Psoas muscle (tissue), 8 donors: ENCODE data around the gene KCNK1. TPM values are rescaled to one million over a fixed set of nuclear protein-coding genes. Genes with fewer than 3 reads are reported as not detected.

Experiments used
- ATAC-seq, 4 donors: fragments of 200-7000 bp; cut with Tn5 transposase; one replicate each; pipeline ENCODE4 v1.9.1; 2020; ENCODE audit warnings: moderate library complexity in 3 of 4, mild to moderate bottlenecking in 2 of 4
- DNase-seq, 2 donors: peaks; one replicate each; pipeline ENCODE4 v3.0.0-alpha.2; 2020
- H3K27ac ChIP-seq: fragments of 200-600 bp; one replicate; pipeline ENCODE4 v1.8.0; 2022
- H3K27me3 ChIP-seq, 3 donors: fragments of 200-600 bp in 1 of 3; one replicate each; pipeline versions ENCODE4 v1.6.1 to v1.8.0; 2013 to 2022; ENCODE audit warnings: low read length in 2 of 3, mild to moderate bottlenecking in 2 of 3, moderate library complexity in 1 of 3; ENCODE audit not compliant: insufficient read depth in 3 of 3
- H3K36me3 ChIP-seq, 2 donors: fragments of 200-600 bp in 1 of 2; one replicate each; pipeline versions ENCODE4 v1.6.1 to v1.8.0; 2013 to 2022; ENCODE audit warnings: low read depth in 1 of 2, mild to moderate bottlenecking in 1 of 2, moderate library complexity in 1 of 2; ENCODE audit not compliant: insufficient read depth in 1 of 2
- H3K4me1 ChIP-seq: fragments of 200-600 bp; one replicate; pipeline ENCODE4 v1.8.0; 2022
- H3K4me3 ChIP-seq: fragments of 200-600 bp; one replicate; pipeline ENCODE4 v1.8.0; 2022; ENCODE audit warnings: mild to moderate bottlenecking
- H3K9me3 ChIP-seq: fragments of 200-600 bp; one replicate; pipeline ENCODE4 v1.8.0; 2022
- CTCF ChIP-seq: fragments of 200-600 bp; IDR thresholded peaks from one replicate; pipeline ENCODE4 v1.8.0; 2022; ENCODE audit warnings: antibody characterized with exemption
- WGBS, 3 donors: extraction: QIAGEN DNeasy Blood & Tissue Kit; methylation state at CpG; one replicate each; pipeline versions ENCODE4 v1.1.6 to v1.1.7; 2013; 5-methylcytosine and 5-hydroxymethylcytosine counted together
- intact Hi-C, 2 donors: fragments of 100-400 bp; cut with DNase I; formaldehyde crosslinking; loops; one replicate each; pipeline versions ENCODE4 v1.11.0 to v1.14.2; 2022
- long read RNA-seq, 2 donors: library from polyadenylated mRNA; unstranded; transcript quantifications; one replicate each; pipeline ENCODE4 v2.0.0, GENCODE V29; 2021
- polyA plus RNA-seq, 3 donors: library from polyadenylated mRNA; stranded (reverse); fragments of 200-250 nt; gene quantifications; one replicate each; pipeline ENCODE4 v1.2.3, GENCODE V29; 2013
- total RNA-seq, 4 donors: library from RNA; stranded (reverse); fragmentation: NEBNext Ultra II Directional in 2 of 4; extraction: Animal tissue kit (Norgen Biotek cat#: 25700) in 2 of 4; gene quantifications; one replicate each; pipeline versions ENCODE4 v1.2.1 to v1.2.4, GENCODE V29; 2021 to 2023
- donor health status: healthy with polysubstance abuse.
- donor health status: DM: no; HTN: no; CAD: no; lungs with moderate emphysema.
- donor health status: Bipolar disorder and iron deficiency.
- donor health status: healthy.
- donor health status: DM: yes; HTN: yes; CAD: no.
- donor health status: DM: no; HTN: no; CAD: no.
- donor health status: DM: no; HTN: no; CAD: no.
- donor health status: DM: yes; HTN: yes; CAD: no.

KCNK1 gene
- total RNA-seq: under 1 TPM in 3 of 4 donors, not detected in 1; 0.17 to 0.38 (median 0.20) TPM
- under 1 TPM; 0.14 to 0.22 (median 0.18) TPM for polyA plus RNA-seq
- long read RNA-seq, donor 1: 0 reads
- long read RNA-seq, donor 2: 0 reads

DNA sequence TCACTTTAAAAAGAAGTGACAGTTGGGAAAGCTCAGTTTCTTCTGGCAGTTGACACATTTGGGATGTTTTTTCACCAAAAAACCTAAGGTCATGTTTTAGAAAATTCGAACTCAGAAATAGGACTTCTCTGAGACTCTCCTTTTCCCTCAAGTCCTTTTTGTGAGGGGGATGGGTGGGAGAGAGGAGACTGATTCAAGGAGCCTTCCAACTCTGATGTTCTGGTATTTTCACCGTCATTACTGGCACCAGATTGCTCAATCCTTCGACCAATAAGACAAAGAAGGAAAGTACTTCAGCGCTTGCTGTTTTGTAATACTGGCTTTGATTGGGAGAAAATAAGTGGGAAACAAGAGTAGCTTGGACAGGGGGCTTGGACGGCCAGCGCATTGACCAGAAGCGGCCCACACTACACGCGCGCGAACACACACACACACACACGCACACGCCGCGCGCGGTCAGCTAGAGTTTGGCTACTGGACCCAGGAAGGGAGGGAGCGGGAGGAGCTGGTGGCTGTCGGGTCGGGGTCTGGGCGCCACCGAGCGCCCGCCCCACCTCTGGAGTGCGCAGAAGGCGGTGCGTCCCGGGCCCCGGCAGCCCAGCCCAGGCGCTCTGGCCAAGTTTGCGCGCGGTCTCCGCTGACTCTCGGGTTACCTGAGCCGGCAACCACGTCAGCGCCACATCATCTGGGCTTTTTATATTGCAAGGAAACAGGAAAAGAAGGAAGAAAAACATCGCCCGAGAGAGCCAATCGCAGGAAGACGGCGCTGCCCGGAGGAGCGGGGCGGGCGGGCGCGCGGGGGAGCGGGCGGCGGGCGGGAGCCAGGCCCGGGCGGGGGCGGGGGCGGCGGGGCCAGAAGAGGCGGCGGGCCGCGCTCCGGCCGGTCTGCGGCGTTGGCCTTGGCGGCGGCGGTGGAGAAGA is at the start of gene KCNK1:
TSS of gene KCNK1 (plus strand) at position 855 of the 921 bp plus-strand sequence. CDS start at position 921, 66 bp downstream.
- H3K27ac ChIP-seq: no peak within 1 kb of the TSS
- TF ChIP-seq CTCF: no peak
- H3K4me1 ChIP-seq: no peaks in the 10 kb centered on the region
- WGBS, 3 donors: 1% methylated on average over 47 to 70 of the region's 70 CpGs
- H3K9me3 ChIP-seq: no peaks in the 10 kb centered on the region
- ATAC-seq (peak in 2 of 4 donors; percentile 61 to 63), DNase-seq (peak; percentile 67)
- H3K4me3 ChIP-seq: peak within 1 kb of the TSS; percentile 53
- H3K27me3 ChIP-seq: peaks cover 0 to 49% (median 6%) of the 10 kb centered on the region in 3 donors
- intact Hi-C loops: no loop called here
- no peaks in the 10 kb centered on the region for H3K36me3 ChIP-seq

DNA sequence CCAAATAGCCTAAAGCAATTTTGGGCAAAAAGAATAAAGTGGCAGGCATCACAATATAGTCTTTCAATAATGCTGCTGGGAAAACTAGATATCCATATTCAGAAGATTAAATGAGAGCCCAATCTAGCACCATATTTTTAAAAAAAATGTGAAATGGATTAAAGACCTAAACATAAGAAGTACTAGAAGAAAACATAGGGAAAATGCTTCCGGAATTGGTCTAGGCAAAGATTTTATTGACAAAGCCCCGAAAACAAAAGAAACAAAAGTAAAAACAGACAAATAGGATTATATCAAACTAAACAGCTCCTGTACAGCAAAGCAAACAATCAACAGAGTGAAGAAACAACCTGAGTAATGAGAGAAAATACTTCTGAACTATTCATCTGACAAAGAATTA is 48.6 kb upstream of the KCNK1 start:
- no peak overlapping the region for H3K27ac ChIP-seq
- no peak for DNase-seq
- intact Hi-C loops: no loop called here
- H3K27me3 ChIP-seq: peaks cover 0 to 2% (median 0%) of the 10 kb centered on the region in 3 donors
- no peaks in the 10 kb centered on the region for H3K4me1 ChIP-seq
- 89 to 97% (median 90%) methylated on average over 2 of the region's 2 CpGs for WGBS, 3 donors
- H3K4me3 ChIP-seq: no peak overlapping the region
- H3K9me3 ChIP-seq: peaks cover 21% of the 10 kb centered on the region
- H3K36me3 ChIP-seq: no peaks in the 10 kb centered on the region
- TF ChIP-seq CTCF: no peak
- no peak for ATAC-seq

GRCh38 chr1:233566886-233567285 is 47.0 kb upstream of the KCNK1 start:
- no peak overlapping the region for H3K4me3 ChIP-seq
- no peaks in the 10 kb centered on the region for H3K36me3 ChIP-seq
- TF ChIP-seq CTCF: no peak
- peaks cover 0 to 2% (median 0%) of the 10 kb centered on the region in 3 donors for H3K27me3 ChIP-seq
- H3K27ac ChIP-seq: no peak overlapping the region
- H3K9me3 ChIP-seq: peaks cover 13% of the 10 kb centered on the region
- 53 to 60% (median 55%) methylated on average over 2 of the region's 2 CpGs for WGBS, 3 donors
- no peak for DNase-seq
- intact Hi-C loops: no loop called here
- ATAC-seq: no peak
- no peaks in the 10 kb centered on the region for H3K4me1 ChIP-seq

- no peak overlapping the region for H3K27ac ChIP-seq
- DNase-seq: no peak
- H3K4me1 ChIP-seq: no peaks in the 10 kb centered on the region
- intact Hi-C loops: no loop called here
- no peak for ATAC-seq
- no peaks in the 10 kb centered on the region for H3K36me3 ChIP-seq
- no peak for TF ChIP-seq CTCF
- peaks cover 7% of the 10 kb centered on the region for H3K9me3 ChIP-seq
- H3K27me3 ChIP-seq: peaks cover 0 to 2% (median 0%) of the 10 kb centered on the region in 3 donors
- H3K4me3 ChIP-seq: no peak overlapping the region
Observed at GRCh38 chr1:233569636-233570035, 44.3 kb upstream of the KCNK1 start.
